HK-2 (cell line): ENCODE measurements around the gene FAM107B.

ENCODE experiments used
- DNase-seq: peaks from one replicate; pipeline ENCODE4 v3.0.0-alpha.2; 2018; ENCODE audit not compliant: unreplicated experiment

The FAM107B gene

DNA sequence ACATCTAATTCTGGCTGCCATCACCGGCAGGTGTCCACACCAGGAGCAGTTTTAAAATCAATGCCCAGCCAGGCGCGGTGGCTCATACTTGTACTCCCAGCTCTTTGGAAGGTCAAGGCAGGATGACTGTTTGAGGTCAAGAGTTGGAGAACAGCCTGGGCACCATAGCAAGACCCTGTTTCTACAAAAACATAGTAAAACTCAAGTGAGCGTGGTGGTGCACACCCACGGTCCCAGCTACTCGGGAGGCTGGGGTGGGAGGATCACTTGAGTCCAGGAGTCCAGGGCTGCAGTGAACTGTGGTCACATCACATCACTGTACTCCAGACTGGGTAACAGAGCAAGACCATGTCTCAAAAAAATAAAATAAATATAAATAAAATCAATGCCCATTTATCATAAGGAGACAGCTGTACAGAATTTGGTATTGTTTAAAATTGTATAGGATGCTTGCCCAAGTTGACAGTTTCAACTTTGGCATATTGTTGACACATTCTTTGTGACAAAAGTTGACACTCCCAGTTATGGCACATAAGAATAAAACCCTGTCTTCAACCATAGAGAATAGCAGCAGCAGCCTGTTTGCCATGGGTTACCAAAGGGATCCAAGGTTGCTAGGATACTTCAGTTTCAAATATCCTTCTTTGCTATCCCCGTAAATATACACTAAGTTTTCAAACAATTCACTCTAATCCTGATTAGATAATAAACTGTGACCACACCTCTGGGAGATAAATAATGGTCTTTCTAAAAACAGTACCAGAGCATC, 193.0 kb downstream of the FAM107B start:
- DNase-seq = no peak

DNA sequence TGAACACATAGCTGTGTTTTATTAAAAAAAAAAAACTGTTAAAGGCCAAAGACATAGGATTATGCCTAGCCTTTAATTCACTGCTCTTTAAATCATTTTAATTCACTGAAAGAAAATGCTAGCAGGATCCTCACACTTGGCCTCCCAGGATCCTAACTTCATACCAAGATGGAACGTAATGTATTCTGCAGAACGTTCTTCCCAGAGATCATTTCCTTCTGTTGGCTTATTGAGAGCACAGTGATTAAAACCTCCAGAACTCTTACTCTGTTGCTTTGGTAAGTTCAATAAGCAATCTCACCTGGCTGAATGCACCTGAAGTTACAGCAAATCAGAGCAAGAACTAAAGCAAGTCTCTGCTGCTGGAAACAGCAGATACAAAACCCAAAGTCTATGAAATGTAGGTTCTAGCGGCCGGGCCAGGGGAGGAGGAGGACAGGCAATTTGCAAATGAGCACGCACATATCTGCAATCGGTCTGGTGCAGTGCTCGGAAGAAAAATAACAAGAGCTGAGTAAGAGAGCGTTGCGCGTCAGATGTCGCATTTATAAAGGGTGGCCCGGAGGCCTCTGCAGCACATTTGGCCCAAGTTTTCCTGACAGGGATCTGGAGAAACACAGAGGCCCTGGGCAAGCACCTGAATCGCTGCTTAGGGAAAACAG, 193.9 kb downstream of the FAM107B start:
- no peak for DNase-seq

DNA sequence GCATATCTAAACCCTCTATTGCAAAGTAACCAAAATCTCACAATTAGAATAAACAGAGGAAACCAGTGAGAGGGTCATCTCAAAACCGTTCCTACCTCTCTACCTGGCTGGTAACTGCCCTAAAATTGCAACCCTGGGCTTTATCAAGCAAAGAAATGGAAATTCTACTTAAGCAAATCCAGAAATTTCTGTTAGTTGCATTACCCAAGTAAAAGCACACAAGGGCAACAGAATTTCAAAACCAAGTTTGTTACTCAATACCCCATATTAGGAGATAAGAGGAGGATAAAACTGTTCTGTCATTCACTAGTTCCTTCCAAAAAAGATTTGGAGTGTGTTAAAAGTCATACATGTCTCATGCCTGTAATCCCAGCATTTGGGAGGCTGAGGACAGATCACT, 195.3 kb downstream of the FAM107B start:
- DNase-seq = no peak

DNA sequence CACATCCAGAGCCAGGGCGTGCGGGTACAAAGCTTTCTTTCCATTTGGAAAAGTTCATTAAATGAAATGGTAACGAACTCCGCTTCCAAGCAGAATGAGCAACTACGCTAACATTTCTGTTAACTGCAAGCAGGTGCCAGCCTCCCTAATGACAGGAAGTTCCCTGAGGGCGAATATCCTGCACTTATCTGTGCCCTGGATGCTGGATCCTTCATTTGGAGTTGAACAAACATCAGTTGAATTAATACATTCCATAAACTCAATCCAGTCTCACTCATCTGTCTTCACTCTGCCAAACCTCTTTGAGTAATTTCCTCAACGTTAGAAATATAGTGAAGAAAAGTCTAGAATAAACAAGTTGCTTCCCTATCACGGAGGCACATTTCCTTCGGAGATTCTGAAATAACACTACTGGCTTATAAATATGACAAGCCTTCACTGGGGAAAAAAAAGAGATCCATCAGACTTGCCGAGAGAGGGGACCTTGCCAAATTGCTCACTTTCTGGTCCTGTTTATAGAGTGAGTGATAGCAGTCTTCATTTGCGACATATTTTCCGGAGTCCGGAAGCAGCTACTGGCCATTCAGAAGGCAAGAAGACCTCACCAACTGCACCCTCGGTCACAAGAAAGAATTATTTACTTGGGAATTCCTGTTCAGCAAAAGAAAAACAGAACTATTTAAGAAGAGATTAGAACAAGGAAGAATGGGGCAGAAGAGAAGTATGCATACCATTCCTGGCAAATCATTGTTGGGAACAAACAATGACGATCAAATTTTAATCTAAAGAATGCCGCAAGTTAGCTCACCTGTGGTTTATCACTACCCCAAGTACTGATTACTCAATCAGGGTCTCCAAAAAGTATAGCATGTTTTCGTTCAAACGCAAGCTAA, 196.4 kb downstream of the FAM107B start:
- DNase-seq = no peak

DNA sequence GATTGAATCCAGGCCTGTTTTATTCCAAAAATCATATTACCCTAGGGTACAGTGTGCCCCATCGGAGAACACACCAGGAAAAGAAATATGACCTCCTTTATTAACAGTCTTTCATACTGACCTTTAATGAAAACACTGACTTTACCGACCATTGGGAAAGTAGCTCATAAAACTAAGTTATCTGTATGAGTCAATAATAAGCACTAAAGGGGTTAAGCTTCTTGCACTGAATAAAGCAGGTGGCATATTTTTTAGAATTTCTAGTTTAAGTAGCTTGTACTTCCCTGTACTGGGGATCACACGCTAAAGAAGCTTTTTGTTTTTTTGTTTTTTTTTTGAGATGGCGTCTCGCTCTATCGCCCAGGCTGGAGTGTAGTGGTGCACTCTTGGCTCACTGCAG, 199.8 kb downstream of the FAM107B start:
- no peak for DNase-seq

DNA sequence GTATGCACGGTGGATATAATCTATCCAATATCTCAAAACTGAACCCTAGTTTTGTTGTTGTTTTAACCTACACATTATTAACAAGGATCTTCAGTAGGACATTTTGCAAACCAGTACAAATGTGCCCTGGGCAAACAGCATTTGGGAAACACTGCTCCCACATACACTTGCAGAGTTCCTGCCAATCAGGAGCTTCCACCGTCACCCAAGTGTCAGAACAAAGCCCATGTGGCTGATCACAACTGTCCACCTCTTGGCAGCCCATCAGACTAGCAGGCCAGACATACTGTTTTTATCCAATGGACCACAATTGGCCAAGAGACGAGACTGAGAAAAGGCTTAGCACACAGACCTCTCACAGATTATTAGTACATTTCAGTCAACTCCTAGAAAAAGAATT, 200.4 kb downstream of the FAM107B start:
- no peak for DNase-seq

DNA sequence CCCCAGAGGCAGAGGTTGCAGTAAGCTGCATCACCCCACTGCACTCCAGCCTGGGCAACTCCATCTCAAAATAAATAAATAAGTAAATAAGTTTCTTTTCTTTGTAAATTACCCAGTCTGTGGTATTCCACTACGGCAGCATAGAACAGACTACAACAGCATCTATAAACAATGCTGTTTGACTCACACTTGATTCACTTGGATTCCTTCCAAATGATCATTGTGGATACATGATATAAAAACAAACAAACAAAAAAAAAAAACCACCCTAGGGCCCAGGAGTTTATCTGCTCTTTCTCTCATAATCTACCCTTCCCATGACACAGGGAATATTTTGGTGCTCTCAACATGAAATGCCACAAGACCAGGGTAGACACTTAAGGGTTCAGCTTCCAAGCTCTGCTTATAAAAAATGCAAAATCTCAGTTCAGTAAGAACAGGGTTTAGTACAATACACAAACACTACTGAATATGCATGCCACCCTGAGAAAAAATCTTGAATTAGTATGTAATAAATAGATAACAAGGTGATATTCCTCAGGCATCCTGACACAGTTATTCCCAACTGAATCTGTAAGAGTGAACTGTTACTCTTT, 200.9 kb downstream of the FAM107B start:
- no peak for DNase-seq

DNA sequence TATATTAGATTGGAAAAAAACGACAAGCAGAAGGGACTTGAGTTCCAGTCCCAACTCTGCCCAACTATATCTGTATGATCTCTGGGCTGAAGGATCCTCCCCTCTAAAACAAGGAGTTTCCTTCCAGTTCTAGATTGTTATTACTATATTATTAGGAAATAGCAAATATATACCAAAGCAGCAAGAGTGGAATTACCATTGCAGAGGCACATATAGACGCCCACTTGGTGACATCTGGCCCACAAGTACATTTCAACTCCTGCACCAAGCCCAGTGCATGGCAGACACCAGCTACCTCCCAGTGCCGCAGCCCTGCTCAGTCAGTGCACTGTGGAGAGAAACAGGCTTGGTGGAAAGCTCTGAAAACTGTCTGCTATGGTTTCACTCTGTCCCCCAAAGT, 201.9 kb downstream of the FAM107B start:
- DNase-seq = no peak

DNA sequence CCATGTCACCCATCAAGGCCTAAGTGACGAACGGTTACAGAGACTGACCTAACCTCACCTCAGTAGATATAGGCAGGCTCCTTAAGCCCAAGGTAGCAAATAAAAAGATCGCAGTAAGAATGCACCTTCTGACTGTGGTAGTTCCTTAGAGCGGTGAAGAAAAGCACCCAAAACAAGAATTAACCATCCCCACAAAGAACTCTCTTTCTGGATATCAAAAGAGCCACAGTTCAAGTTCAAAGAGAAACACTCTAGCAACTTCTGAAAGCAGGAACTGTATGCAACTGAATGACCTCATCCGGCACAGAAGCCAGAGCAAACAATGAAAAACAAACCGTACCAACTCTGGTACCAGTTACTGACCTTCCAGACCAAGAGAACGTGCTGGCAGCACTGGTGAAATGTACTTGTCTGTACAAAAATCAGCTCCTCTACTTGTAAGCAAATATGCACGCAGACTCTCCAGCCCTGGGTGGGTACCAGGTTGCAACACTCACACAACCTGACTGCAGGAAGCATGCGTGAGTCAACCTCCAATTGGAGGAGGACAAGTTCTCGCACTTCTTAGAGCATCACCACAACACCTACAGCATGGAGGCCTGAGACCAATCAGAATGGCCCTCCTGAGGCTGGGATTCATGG, 202.7 kb downstream of the FAM107B start:
- DNase-seq = no peak

DNA sequence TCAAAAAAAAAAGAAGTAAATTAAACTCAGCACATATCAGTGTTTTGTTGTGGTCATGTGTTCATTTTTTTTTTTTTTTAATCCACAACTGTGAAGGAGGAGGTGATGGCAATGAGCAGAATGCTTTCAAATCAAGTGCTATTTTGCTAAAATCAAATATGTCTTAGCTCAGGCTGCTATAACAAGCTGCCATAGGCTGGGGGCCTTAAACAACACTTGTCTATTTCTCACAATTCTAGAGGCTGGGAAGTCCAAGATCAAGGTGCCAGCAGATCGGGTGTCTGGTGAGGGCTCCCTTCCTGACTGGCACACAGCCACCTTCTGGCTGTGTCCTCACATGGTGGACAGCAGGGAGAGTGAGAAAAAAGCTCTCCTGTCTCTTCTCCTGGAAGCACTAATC, 203.9 kb downstream of the FAM107B start:
- no peak for DNase-seq

DNA sequence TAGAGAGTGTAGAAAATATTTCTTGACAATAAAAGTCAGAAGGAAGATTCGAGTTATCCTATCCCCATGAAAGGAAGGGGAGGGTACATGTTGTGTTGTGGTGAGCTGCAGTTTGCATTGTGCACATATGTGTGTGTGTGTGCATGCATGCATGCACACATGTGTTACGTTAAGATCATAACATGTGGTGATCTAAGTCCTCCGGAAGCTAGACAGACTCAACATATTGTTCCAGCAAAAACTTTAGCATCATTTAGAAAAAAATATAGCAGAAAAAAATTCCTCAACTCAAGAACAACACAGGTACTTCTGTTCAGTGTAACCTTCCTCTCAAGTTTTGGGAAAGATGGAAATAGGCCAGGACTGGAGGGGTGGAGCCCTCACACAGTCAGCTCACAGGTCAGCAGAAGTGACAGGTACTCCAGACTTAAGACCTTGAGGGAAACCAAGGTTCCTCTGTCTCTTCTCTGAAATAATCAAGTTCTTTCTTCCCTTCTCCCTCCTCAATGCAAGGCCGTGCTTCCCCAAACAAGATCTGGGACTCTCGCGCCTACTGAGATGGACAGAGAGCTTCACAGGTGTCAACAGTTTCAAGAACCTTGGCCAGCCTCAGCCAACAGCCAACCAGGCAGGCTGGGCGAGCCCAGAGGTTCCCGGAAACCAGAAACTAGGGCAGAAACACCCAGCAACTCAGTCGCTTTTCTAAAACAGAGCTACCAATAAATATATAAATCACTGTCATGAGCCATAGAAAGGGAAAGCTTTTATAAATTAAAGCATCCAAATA, 205.2 kb downstream of the FAM107B start:
- DNase-seq = no peak

DNA sequence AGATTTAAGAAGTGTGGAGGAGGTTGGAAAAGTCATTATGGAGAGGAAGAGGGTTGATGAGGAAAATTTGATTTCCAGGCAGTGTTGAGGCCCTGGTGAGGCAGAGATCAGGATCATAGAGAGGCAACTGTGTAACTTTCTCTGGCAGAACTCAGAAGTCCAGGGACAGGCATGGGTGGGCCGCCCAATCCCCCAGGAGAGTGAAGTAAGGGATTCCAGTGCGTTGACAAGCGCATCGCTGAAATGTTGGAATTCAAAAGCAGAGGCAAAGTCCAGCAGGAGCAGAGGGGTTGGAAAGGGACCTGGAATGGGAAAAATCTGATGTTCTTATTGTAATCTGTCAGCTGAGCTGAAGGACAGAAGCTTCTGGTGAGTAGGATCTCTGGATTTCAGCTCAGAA, 207.3 kb downstream of the FAM107B start:
- no peak for DNase-seq

DNA sequence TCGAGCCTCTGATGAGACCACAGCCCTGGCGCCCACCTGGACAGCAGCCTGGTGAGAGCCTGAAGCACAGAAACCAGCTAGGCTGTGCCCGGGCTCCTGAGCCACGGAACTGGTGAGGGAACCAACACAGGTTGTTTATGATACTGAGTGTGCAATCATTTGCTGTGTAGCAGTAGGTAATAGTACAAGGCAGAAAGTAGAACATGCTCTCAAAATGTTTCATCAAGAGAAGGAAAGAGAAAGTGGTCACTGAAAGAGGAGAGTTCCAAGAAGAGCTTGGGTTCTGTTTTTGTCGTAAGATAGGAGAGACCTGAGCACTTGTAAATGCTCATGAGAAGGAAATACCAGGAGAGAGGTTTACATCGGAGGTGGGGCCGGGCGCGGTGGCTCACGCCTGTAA, 208.2 kb downstream of the FAM107B start:
- DNase-seq = no peak

DNA sequence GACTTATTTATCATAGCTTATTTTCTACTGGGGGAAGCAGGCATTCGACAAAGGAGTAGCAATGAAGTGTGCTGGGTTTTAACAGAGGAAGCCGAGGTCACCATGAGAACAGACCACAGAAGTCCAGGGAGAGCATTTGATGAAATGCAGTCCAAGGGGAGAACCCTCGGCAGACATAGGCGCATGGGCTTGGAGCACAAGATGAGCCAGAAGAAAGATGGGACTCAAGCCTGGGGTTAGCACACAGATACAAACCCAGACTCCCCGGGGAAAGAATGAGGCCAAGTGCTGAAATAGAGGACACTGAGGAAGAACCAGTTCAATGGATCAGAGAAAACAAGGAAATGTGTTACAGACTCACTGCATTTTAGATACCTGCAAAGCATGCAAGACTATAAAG, 209.5 kb downstream of the FAM107B start:
- no peak for DNase-seq

DNA sequence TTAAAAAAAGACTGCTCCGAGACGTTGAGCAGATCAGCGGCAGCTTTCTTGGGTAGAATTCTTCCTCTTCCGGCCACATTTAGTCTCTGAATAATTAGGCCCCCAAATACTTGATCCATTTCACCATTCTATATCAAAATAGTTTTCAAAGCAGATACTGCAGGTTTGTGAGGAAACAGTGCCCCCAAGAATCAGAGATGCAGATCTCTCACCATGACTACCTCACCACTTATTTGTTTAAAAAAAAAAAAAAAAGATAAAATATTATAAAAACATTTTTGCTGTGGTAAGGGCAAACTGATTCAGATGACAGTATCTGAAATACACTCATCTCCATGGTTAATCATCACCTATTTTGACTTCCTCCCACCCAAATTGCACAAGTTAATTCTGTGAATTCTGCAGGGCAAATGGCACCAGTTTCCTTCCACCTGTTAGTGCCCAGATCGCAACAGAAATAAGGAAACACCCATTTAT, 210.4 kb downstream of the FAM107B start:
- no peak for DNase-seq

DNA sequence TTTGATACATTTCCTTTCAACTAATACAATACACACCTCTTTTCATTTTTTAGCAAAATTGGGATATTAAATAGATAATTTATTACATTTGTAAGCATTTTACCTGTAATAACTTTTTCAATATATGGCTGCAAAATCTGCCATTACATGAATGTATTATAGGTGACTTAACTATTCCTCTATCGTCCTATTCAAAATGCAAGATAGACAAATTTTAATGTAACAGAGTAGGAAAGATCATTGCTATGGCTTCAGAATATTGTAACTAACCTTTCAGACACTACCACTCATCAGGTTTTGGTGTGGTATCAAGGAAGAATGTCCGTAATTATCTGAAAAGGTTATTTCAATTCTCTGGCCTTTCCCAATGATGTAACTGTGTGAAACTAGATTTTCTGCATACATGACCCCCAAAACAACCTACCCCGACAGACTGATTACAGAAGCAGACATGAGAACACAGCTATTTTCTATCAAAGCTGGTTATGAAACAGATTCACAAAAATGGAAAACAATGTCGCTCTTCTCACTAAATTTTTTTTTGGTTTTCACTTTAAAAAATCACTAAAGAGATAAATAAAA, 211.2 kb downstream of the FAM107B start:
- DNase-seq = no peak

DNA sequence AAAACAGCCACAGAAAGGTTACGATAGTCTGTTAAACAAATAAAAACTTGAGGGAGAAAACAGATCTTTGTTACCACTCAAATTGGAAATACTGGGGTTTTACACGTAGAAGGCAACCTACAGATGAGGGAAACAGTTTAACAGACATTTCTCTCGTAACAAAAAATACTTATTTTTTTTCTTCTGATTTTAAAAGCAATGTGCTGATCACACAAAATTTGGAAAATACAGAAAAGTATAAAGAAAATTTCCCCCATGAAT, 211.7 kb downstream of the FAM107B start:
- DNase-seq = no peak

DNA sequence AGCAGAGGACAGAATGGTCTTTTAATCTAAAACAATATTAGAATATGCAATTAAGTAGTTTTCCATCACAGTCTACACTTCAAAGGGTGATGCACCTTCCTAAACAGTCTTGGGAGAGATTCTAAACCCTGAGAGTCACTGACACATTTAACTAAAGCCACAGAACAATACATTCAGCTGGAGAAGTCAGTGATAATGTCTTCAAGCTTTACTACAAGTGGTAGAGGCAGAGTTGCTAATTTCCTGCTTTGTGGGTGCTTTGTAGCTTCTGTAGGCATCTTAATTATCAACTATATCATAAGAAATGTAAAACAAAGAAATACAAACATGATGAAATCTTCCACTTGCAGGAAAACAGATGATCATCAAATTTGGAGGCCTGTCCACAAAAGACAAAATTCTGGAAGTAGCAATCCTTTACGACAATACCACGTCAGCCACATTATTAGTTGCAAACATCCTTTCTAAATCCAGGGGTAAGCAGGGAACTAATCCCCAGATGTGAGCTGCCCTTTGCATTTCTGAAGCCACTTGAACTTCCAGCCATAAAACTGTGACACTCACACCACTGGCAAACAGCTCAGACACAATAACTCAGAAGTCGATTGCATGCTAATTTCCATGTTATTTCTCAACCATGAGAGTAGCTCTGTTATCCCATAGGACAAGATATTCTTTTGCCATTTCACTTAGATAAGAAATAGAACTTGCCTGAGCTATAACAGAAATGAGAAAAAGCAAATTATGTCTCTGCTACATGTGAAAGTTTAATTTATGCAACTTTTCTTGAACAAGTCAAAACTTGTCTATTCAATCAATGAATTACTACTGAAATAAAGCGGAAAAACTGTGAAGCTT, 212.2 kb downstream of the FAM107B start:
- no peak for DNase-seq
